K562 (cell line): ENCODE data around the gene CCDC9B. TPM values are rescaled to one million over a fixed set of nuclear protein-coding genes. Genes with fewer than 3 reads are reported as not detected.

ENCODE experiments used
- COPS2 ChIP-seq: fragments of 450-650 bp; conservative IDR thresholded peaks from 2 replicates; pipeline ENCODE4 v1.6.1; 2016; ENCODE audit warnings: mild to moderate bottlenecking, moderate library complexity
- CREBBP ChIP-seq: IDR thresholded peaks from one replicate; pipeline ENCODE4 v1.6.1; 2012; ENCODE audit warnings: low read depth, mild to moderate bottlenecking, control low read depth, inconsistent platforms, low read length
- ELF4 ChIP-seq: fragments of 450-650 bp; formaldehyde crosslinking; IDR thresholded peaks from 2 replicates; pipeline ENCODE4 v1.4.0; 2022; ENCODE audit warnings: missing genetic modification characterization
- FOXJ2 ChIP-seq: fragments of 200-800 bp; sonication (Bioruptor generic); IDR thresholded peaks from 2 replicates; pipeline ENCODE4 v1.6.1; 2016; ENCODE audit warnings: missing genetic modification characterization, missing compliant biosample characterization
- HDAC8 ChIP-seq: fragments of 450-650 bp; IDR thresholded peaks from 2 replicates; pipeline ENCODE4 v1.6.1; 2016; ENCODE audit warnings: mild to moderate bottlenecking, missing genetic modification characterization, moderate library complexity, missing compliant biosample characterization
- HIVEP1 ChIP-seq: fragments of 250-450 bp; sonication (Bioruptor Pico); IDR thresholded peaks from 2 replicates; pipeline ENCODE4 v1.4.0; 2020; ENCODE audit warnings: mild to moderate bottlenecking
- HNRNPUL1 ChIP-seq: fragments of 200-400 bp; formaldehyde crosslinking; IDR thresholded peaks from 2 replicates; pipeline ENCODE4 v1.6.1; 2017; ENCODE audit warnings: low read length
- HSF4 ChIP-seq: fragments of 250-450 bp; sonication (Bioruptor Pico); IDR thresholded peaks from 2 replicates; pipeline ENCODE4 v2.1.2; 2022; ENCODE audit warnings: mild to moderate bottlenecking, moderate library complexity, borderline replicate concordance
- IRF1 ChIP-seq: sonication (generic); formaldehyde crosslinking; IDR thresholded peaks from 2 replicates; pipeline ENCODE4 v1.8.0; 2022; ENCODE audit warnings: missing genetic modification reagents, mild to moderate bottlenecking, borderline replicate concordance
- KLF10 ChIP-seq: fragments of 250-450 bp; sonication (Bioruptor Pico); IDR thresholded peaks from 2 replicates; pipeline ENCODE4 v1.6.1; 2021; ENCODE audit warnings: matching md5 sums
- MAFK ChIP-seq: IDR thresholded peaks from 2 replicates; pipeline ENCODE4 v1.6.1; 2011; ENCODE audit warnings: low read length, improper control_type of control experiment
- POLR2AphosphoS5 ChIP-seq: IDR thresholded peaks from 2 replicates; pipeline ENCODE4 v1.6.1; 2011; ENCODE audit warnings: mild to moderate bottlenecking, low read depth, low read length, moderate library complexity; ENCODE audit not compliant: control insufficient read depth, insufficient read depth
- PPARD ChIP-seq: fragments of 250-450 bp; sonication (Bioruptor Pico); IDR thresholded peaks from 2 replicates; pipeline ENCODE4 v1.8.0; 2022; ENCODE audit warnings: inconsistent platforms, mild to moderate bottlenecking, moderate library complexity
- RAD21 ChIP-seq, 2 experiments: fragments of 250-450 bp in 1 of 2; fragments of 450-650 bp in 1 of 2; sonication (Bioruptor Pico) in 1 of 2; formaldehyde crosslinking in 1 of 2; IDR thresholded peaks in 1 of 2; conservative IDR thresholded peaks in 1 of 2; 2 replicates each; pipeline versions ENCODE4 v1.4.0 to v1.8.0; 2020 to 2022; ENCODE audit warnings: mild to moderate bottlenecking in 2 of 2, moderate library complexity in 1 of 2
- SMAD2 ChIP-seq: fragments of 150-350 bp; IDR thresholded peaks from 2 replicates; pipeline ENCODE4 v1.6.1; 2014; ENCODE audit warnings: low read depth, mild to moderate bottlenecking, low read length
- TSHZ1 ChIP-seq: fragments of 250-450 bp; sonication (Bioruptor Pico); IDR thresholded peaks from 2 replicates; pipeline ENCODE4 v1.4.0; 2020; ENCODE audit warnings: mild to moderate bottlenecking, moderate library complexity
- USF2 ChIP-seq: sonication (generic); formaldehyde crosslinking; IDR thresholded peaks from 2 replicates; pipeline ENCODE4 v1.5.0; 2020; ENCODE audit warnings: missing genetic modification reagents
- ZC3H11A ChIP-seq: IDR thresholded peaks from 2 replicates; pipeline ENCODE4 v1.6.1; 2012; ENCODE audit warnings: low read depth, low read length, improper control_type of control experiment
- ZNF143 ChIP-seq: sonication (generic); formaldehyde crosslinking; IDR thresholded peaks from 2 replicates; pipeline ENCODE4 v1.9.0; 2022; ENCODE audit warnings: mild to moderate bottlenecking, missing genetic modification reagents
- ZNF584 ChIP-seq: fragments of 200-800 bp; sonication (Bioruptor generic); IDR thresholded peaks from 2 replicates; pipeline ENCODE4 v1.6.1; 2016; ENCODE audit warnings: low read depth, mild to moderate bottlenecking, missing genetic modification characterization, missing compliant biosample characterization
- polyA plus RNA-seq, 8 experiments: library from polyadenylated mRNA; depleted of rRNA in 4 of 8; stranded (reverse) in 5 of 8; unstranded in 3 of 8; fragments of >200 nt; fragmentation: Nextera tagmentation in 2 of 8; fragmentation: Illumina TruSeq in 1 of 8; extraction: Ambion mirVana in 2 of 8; extraction: Trizol in 1 of 8; gene quantifications; 2 replicates each; pipeline versions ENCODE4 v1.2.1 to v1.2.3, GENCODE V29; 2011 to 2014; ENCODE audit warnings: inconsistent platforms in 1 of 8, missing spikeins in 1 of 8
- total RNA-seq, 7 experiments: library from RNA; depleted of rRNA in 6 of 7; stranded (reverse); fragments of >200 nt in 6 of 7; fragmentation: Illumina TruSeq in 2 of 7; extraction: Trizol in 2 of 7; gene quantifications; 2 replicates each; pipeline versions ENCODE4 v1.2.1 to v1.2.3, GENCODE V29; 2011 to 2021; ENCODE audit warnings: low replicate concordance in 1 of 7
- TF ChIP-seq, protein P1 (sequence below): fragments of 250-450 bp; sonication (Bioruptor Pico); IDR thresholded peaks from 2 replicates; pipeline ENCODE4 v1.4.0; 2020; ENCODE audit warnings: mild to moderate bottlenecking, moderate library complexity
- TF ChIP-seq, protein P2 (sequence below): fragments of 450-650 bp; IDR thresholded peaks from 2 replicates; pipeline ENCODE4 v1.6.1; 2016

CCDC9B gene
- total and polyA plus RNA-seq, 9 of the 15 experiments (the other 6 are each of a cell fraction or from before 2014, with no cell fraction given), result 0.01 to 0.47 (median 0.15) TPM; not detected in 1

- TF ChIP-seq, protein P1, sequence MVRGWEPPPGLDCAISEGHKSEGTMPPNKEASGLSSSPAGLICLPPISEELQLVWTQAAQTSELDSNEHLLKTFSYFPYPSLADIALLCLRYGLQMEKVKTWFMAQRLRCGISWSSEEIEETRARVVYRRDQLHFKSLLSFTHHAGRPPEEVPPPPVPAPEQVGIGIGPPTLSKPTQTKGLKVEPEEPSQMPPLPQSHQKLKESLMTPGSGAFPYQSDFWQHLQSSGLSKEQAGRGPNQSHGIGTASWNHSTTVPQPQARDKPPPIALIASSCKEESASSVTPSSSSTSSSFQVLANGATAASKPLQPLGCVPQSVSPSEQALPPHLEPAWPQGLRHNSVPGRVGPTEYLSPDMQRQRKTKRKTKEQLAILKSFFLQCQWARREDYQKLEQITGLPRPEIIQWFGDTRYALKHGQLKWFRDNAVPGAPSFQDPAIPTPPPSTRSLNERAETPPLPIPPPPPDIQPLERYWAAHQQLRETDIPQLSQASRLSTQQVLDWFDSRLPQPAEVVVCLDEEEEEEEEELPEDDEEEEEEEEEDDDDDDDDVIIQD (CRISPR knock-in tag), result no peak
- TF ChIP-seq ZNF584, result 0 out of 2 replicates have a peak, but pooled peaks have one; percentile 13
- no peak for TF ChIP-seq MAFK
- TF ChIP-seq HNRNPUL1, result no peak
- no peak for TF ChIP-seq COPS2
- TF ChIP-seq KLF10 (CRISPR knock-in tag), result no peak
- no peak for TF ChIP-seq RAD21 (CRISPR knock-in tag; conservative IDR thresholded peaks at IDR 0.05 in 1 of 2, IDR thresholded peaks at IDR 0.05 in 1 of 2)
- TF ChIP-seq, protein P2, sequence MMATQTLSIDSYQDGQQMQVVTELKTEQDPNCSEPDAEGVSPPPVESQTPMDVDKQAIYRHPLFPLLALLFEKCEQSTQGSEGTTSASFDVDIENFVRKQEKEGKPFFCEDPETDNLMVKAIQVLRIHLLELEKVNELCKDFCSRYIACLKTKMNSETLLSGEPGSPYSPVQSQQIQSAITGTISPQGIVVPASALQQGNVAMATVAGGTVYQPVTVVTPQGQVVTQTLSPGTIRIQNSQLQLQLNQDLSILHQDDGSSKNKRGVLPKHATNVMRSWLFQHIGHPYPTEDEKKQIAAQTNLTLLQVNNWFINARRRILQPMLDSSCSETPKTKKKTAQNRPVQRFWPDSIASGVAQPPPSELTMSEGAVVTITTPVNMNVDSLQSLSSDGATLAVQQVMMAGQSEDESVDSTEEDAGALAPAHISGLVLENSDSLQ, result peak; percentile 71
- TF ChIP-seq ELF4, result no peak
- no peak for TF ChIP-seq ZC3H11A
- no peak for TF ChIP-seq ZNF143 (CRISPR knock-in tag)
- no peak for TF ChIP-seq HIVEP1
- no peak for TF ChIP-seq CREBBP
- peak; percentile 71; the same call in 1 of the 2 replicates for TF ChIP-seq POLR2AphosphoS5
- TF ChIP-seq PPARD (CRISPR knock-in tag), result no peak
- TF ChIP-seq HSF4 (CRISPR knock-in tag), result no peak
- no peak for TF ChIP-seq FOXJ2 (tag)
- no peak for TF ChIP-seq USF2 (CRISPR knock-in tag)
- TF ChIP-seq HDAC8, result no peak
- TF ChIP-seq IRF1 (CRISPR knock-in tag), result no peak
- TF ChIP-seq TSHZ1 (CRISPR knock-in tag), result no peak
- TF ChIP-seq SMAD2, result no peak
Observed at GRCh38 chr15:40330368-40330836, 10.3 kb downstream of the CCDC9B start (continued).
